Measurements from ENCODE around the gene IMPA2. TPM values are rescaled to one million over a fixed set of nuclear protein-coding genes. Genes with fewer than 3 reads are reported as not detected.

Gene IMPA2
- total RNA-seq, 3 donors from 2014 or later (not counting 1 experiment from before 2014, with no cell fraction given), result 2.7 to 6.6 (median 3.6) TPM

- Histone ChIP-seq H3K4me1 (ENCODE audit: control insufficient read depth, insufficient read depth, low read length) (no peaks in the 10 kb centered on the region), H3K27ac (ENCODE audit: low read length) (no peak overlapping the region), H3K9me3 (ENCODE audit: control insufficient read depth, insufficient read depth, low read length) (no peaks in the 10 kb centered on the region), H3K4me3 (ENCODE audit: low read length) (no peak overlapping the region), H3K27me3 (ENCODE audit: control insufficient read depth, insufficient read depth, low read length) (no peaks in the 10 kb centered on the region), H3K36me3 (ENCODE audit: control insufficient read depth, insufficient read depth, low read length) (no peaks in the 10 kb centered on the region)
- no peaks in the 10 kb centered on the region for H3K9me3 Mint-ChIP-seq
- DNase-seq (no peak), ATAC-seq (no peak)
- intact Hi-C loops (cut with micrococcal nuclease), result no loop called here
- no peaks in the 10 kb centered on the region for H3K27me3 Mint-ChIP-seq (ENCODE audit: low read depth in 2 of 2)
- H3K27ac Mint-ChIP-seq, result no peak overlapping the region
- H3K36me3 Mint-ChIP-seq, result no peaks in the 10 kb centered on the region
- no peak overlapping the region for H3K4me3 Mint-ChIP-seq
- no peaks in the 10 kb centered on the region for H3K4me1 Mint-ChIP-seq
- WGBS (ENCODE audit: insufficient coverage), result 82% methylated on average over 20 of the region's 20 CpGs
- TF ChIP-seq CTCF (IDR thresholded peaks at IDR 0.05), result no peak
Observed at GRCh38 chr18:12060182-12060870, 79.0 kb downstream of the IMPA2 start.

- no peaks in the 10 kb centered on the region for H3K36me3 ChIP-seq (ENCODE audit: control insufficient read depth, insufficient read depth, low read length)
- H3K9me3 ChIP-seq (ENCODE audit: control insufficient read depth, insufficient read depth, low read length), result no peaks in the 10 kb centered on the region
- Mint-ChIP-seq H3K27me3 (ENCODE audit: low read depth in 2 of 2) (no peaks in the 10 kb centered on the region), H3K36me3 (no peaks in the 10 kb centered on the region), H3K9me3 (no peaks in the 10 kb centered on the region), H3K4me1 (no peaks in the 10 kb centered on the region), H3K27ac (no peak overlapping the region), H3K4me3 (no peak overlapping the region)
- DNase-seq (no peak), ATAC-seq (no peak)
- WGBS (ENCODE audit: insufficient coverage), result 88% methylated on average over 14 of the region's 14 CpGs
- intact Hi-C loops (cut with micrococcal nuclease), result no loop called here
- no peaks in the 10 kb centered on the region for H3K4me1 ChIP-seq (ENCODE audit: control insufficient read depth, insufficient read depth, low read length)
- no peak overlapping the region for H3K27ac ChIP-seq (ENCODE audit: low read length)
- H3K4me3 ChIP-seq (ENCODE audit: low read length), result no peak overlapping the region
- no peaks in the 10 kb centered on the region for H3K27me3 ChIP-seq (ENCODE audit: control insufficient read depth, insufficient read depth, low read length)
- no peak for TF ChIP-seq CTCF (IDR thresholded peaks at IDR 0.05)
Observed at GRCh38 chr18:12061685-12062084, 80.4 kb downstream of the IMPA2 start.

- intact Hi-C loops (cut with micrococcal nuclease), result no loop called here
- no peak overlapping the region for H3K4me3 Mint-ChIP-seq
- TF ChIP-seq CTCF (IDR thresholded peaks at IDR 0.05), result no peak
Observed at GRCh38 chr18:12062974-12063373, 81.7 kb downstream of the IMPA2 start.

More at GRCh38 chr18:12062974-12063373, 81.7 kb downstream of the IMPA2 start:
- Mint-ChIP-seq H3K27ac (no peak overlapping the region), H3K4me1 (no peaks in the 10 kb centered on the region), H3K9me3 (no peaks in the 10 kb centered on the region), H3K36me3 (no peaks in the 10 kb centered on the region), H3K27me3 (ENCODE audit: low read depth in 2 of 2) (no peaks in the 10 kb centered on the region)
- Histone ChIP-seq H3K36me3 (ENCODE audit: control insufficient read depth, insufficient read depth, low read length) (no peaks in the 10 kb centered on the region), H3K27me3 (ENCODE audit: control insufficient read depth, insufficient read depth, low read length) (no peaks in the 10 kb centered on the region), H3K4me3 (ENCODE audit: low read length) (no peak overlapping the region), H3K4me1 (ENCODE audit: control insufficient read depth, insufficient read depth, low read length) (no peaks in the 10 kb centered on the region), H3K27ac (ENCODE audit: low read length) (no peak overlapping the region), H3K9me3 (ENCODE audit: control insufficient read depth, insufficient read depth, low read length) (no peaks in the 10 kb centered on the region)
- WGBS (ENCODE audit: insufficient coverage), result 79% methylated on average over 4 of the region's 4 CpGs
- DNase-seq (no peak), ATAC-seq (no peak)

Data from natural killer cell (primary cell).